Measurements from ENCODE around the gene IFI35.

- TF ChIP-seq CTCF (conservative IDR thresholded peaks at IDR 0.05) (no peak), ZFX (IDR thresholded peaks at IDR 0.05) (no peak)
Observed at GRCh38 chr17:42982266-42982665, 24.3 kb upstream of the IFI35 start.

Data from C4-2B (cell line).